ENCODE results near the gene PNMT.

DNA sequence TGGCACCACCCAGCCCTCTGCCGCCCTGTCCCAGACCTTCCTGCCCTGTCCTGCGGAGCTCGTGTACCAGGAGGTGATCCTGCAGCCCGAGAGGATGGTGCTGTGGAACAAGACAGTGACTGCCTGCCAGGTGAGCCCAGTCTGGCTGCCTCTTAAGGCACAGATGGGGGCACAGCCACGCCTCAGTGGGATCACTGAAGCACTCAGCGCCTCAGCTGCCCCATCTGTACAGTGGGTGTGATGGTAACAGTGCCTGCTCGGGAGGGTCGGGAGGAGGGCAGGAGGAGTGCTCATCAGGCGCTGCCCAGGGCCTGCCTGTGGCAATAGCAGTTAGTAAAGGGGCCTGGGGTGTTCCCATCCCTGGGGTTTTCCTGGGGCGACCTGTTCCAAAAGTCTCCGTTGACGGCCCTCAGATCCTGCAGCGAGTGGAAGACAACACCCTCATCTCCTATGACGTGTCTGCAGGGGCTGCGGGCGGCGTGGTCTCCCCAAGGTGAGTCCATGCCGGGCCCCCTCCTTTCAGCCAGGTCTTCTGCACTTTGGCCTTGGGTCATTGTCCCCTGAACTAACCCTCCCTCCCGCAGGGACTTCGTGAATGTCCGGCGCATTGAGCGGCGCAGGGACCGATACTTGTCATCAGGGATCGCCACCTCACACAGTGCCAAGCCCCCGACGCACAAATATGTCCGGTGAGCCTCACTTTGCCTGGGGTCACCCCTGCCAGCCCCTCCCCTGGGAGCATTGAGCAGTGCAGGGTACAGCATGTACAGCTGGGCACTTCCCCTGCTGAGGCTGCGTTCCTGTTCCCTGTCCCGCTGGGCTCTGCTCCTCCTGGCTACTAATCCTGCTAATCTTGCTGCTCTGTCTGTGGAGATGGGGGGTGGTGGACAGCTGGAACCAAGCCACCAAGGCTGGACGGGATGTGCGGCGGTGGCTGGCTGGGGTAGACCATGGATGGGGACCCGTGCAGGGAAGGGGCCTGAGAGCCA, 7.6 kb upstream of the PNMT start:
- TF ChIP-seq CTCF (IDR thresholded peaks at IDR 0.05) (no peak), POLR2A (IDR thresholded peaks at IDR 0.05) (no peak)

Measured in stomach (tissue), 4 donors.